ENCODE results near the gene MAZ. TPM values are rescaled to one million over a fixed set of nuclear protein-coding genes. Genes with fewer than 3 reads are reported as not detected.
"Not testable (repeated sequence)": the region's sequence is repeated elsewhere in the genome, so short reads cannot be mapped to it uniquely, and the experiment has no call there.

MAZ gene
- total RNA-seq, 2 donors from 2014 or later: 33.0 to 86.6 TPM

DNA sequence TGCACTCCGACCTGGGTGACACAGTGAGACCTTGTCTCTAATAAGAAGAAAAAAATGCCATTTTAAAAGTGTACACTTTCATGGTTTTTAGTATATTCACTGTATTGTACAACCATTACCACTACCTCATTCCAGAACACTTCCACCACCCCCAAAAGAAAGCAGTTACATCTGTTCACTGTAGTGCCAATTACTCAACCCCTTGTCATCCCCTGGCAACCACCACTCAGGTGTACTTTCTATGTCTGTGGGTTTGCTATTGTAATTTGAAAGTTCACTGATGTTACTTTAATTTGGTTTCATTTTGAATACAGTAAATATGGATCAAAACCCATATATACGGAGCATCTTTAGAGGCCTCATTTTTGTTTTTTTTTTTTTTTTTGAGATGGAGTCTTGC lies 22.2 kb upstream of the MAZ start:
- Histone ChIP-seq H3K9me3 (no peaks in the 10 kb centered on the region), H3K27me3 (no peaks in the 10 kb centered on the region), H3K36me3 (no peaks in the 10 kb centered on the region), H3K27ac (no peak overlapping the region), H3K4me3 (no peak overlapping the region), H3K4me1 (peaks cover 0 to 5% of the 10 kb centered on the region in 2 donors)
- DNase-seq (ENCODE audit: low spot score): no peak
- TF ChIP-seq, protein P1, sequence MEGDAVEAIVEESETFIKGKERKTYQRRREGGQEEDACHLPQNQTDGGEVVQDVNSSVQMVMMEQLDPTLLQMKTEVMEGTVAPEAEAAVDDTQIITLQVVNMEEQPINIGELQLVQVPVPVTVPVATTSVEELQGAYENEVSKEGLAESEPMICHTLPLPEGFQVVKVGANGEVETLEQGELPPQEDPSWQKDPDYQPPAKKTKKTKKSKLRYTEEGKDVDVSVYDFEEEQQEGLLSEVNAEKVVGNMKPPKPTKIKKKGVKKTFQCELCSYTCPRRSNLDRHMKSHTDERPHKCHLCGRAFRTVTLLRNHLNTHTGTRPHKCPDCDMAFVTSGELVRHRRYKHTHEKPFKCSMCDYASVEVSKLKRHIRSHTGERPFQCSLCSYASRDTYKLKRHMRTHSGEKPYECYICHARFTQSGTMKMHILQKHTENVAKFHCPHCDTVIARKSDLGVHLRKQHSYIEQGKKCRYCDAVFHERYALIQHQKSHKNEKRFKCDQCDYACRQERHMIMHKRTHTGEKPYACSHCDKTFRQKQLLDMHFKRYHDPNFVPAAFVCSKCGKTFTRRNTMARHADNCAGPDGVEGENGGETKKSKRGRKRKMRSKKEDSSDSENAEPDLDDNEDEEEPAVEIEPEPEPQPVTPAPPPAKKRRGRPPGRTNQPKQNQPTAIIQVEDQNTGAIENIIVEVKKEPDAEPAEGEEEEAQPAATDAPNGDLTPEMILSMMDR (IDR thresholded peaks at IDR 0.05): no peak

DNA sequence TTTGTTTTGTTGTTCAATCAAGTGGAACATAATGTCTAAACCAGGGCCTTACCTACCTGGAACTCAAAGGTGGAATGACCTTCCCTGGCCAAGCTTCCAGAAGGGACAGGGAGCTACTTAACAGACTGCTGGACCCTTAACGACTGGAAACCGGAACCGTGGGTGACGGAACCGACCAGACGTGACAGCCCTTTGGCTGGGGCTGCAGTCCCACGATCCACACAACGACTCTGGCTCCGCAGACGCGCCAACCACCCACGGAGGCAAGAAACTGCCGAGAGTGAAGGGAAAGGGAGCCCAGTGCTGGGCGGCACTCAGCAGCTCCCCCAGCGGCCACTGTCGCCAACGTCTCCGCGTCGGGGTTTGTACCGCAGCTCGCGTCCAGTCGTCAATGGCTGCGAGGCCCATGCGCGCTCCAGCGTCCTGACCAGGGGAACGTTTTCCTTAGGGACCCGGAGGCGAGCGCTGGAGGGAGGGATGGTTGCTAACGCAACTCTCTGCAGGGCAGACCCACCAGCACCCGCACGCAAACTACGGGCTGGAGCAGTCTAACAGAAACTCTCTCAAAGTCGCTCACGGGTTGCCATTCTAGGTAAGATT lies 21.3 kb upstream of the MAZ start:
- H3K27ac ChIP-seq: no peak overlapping the region
- H3K4me3 ChIP-seq: peak overlapping the region; percentile 6 to 31
- no peaks in the 10 kb centered on the region for H3K36me3 ChIP-seq
- peak; percentile 68 for DNase-seq (ENCODE audit: low spot score)
- TF ChIP-seq, protein P1 (IDR thresholded peaks at IDR 0.05): peak; percentile 80 to 88
- no peaks in the 10 kb centered on the region for H3K27me3 ChIP-seq
- H3K4me1 ChIP-seq: peaks cover 0 to 9% of the 10 kb centered on the region in 2 donors
- no peaks in the 10 kb centered on the region for H3K9me3 ChIP-seq

DNA sequence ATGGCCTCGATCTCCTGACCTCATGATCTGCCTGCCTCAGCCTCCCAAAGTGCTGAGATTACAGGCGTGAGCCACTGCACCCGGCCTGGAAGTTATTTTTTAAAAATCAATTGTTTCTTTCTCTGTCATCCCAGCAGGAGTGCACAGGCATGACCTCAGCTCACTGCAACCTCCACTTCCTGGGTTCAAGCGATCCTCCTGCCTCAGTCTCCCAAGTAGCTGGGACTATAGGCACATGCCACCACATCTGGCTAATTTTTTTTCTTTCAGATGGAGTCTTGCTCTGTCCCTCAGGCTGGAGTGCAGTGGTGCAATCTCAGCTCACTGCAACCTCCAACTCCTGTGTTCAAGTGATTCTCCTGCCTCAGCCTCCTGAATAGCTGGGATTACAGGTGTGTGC lies 19.2 kb upstream of the MAZ start:
- not testable (repeated sequence) for H3K27ac ChIP-seq; H3K4me3 ChIP-seq; H3K9me3 ChIP-seq; H3K36me3 ChIP-seq; DNase-seq (ENCODE audit: low spot score); H3K27me3 ChIP-seq
- H3K4me1 ChIP-seq: peaks cover 0 to 22% of the 10 kb centered on the region in 2 donors

DNA sequence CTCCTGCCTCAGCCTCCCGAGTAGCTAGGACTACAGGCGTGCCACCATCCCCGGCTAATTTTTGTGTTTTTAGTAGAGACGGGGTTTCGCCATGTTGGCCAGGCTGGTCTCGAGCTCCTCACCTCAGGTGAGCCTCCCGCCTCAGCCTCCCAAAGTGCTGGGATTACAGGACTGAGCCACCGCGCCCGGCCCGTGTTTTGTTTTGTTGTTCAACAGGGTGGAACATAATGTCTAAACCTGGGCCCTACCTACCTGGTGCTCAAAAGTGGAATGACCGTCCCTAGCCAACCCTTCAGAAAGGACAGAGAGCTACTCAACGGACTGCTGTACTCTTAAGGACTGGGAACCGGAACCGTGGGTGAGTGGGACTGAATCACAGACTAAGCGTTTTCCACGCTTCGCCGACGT lies 16.6 kb upstream of the MAZ start:
- no peaks in the 10 kb centered on the region for H3K36me3 ChIP-seq
- DNase-seq (ENCODE audit: low spot score): no peak
- H3K27me3 ChIP-seq: no peaks in the 10 kb centered on the region
- peak overlapping the region; percentile 83 to 89 for H3K27ac ChIP-seq
- peaks cover 0 to 22% of the 10 kb centered on the region in 2 donors for H3K4me1 ChIP-seq
- H3K9me3 ChIP-seq: no peaks in the 10 kb centered on the region
- TF ChIP-seq, protein P1 (IDR thresholded peaks at IDR 0.05): no peak
- H3K4me3 ChIP-seq: peak overlapping the region; percentile 43 to 92

DNA sequence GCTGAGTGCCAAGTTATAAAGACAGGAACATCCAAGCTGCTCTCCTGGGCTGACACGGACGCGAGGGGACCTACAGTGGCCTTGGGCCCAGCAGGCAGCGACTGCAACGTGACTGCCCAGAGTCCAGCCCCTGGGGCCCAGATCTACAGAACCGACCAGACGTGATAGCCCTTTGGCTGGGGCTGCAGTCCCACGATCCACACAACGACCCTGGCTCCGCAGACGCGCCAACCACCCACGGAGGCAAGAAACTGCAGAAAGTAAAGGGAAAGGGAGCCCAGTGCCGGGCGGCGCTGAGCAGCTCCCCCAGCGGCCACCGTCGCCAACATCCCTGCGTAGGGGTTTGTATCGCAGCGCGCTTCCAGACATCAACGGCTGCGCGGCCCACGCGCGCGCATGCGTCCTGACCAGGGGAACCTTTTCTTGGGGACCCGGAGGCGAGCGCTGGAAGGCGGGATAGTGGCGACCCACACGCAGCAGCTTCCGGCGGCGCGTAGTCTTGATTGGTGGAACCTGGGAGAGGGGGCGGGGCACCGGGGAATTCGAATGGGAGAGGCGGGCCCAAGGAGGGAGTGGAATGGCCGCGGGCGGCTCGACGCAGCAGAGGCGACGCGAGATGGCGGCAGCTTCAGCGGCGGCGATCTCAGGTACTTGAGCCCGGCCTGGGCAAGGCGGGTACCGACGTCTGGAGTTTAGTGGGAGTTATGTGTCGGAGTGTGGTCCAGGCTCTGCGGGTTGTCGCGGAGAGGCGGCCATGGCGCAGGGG lies 16.0 kb upstream of the MAZ start, which contains the start of gene KIF22:
Gene KIF22, plus strand, starts transcription at position 569 of the 766 bp plus-strand sequence. Its CDS starts 9 bp downstream, at position 578.
- H3K4me1 ChIP-seq: peaks cover 0 to 18% of the 10 kb centered on the region in 2 donors
- DNase-seq (ENCODE audit: low spot score): peak; percentile 99
- H3K4me3 ChIP-seq: peak within 1 kb of the TSS; percentile 74 to 92
- no peaks in the 10 kb centered on the region for H3K36me3 ChIP-seq
- H3K27me3 ChIP-seq: no peaks in the 10 kb centered on the region
- H3K9me3 ChIP-seq: no peaks in the 10 kb centered on the region
- TF ChIP-seq, protein P1 (IDR thresholded peaks at IDR 0.05): peak; percentile 45 to 84
- H3K27ac ChIP-seq: peak within 1 kb of the TSS; percentile 83 to 89
